HFFc6 (cell line): ENCODE data around the gene PTPRN. TPM values are rescaled to one million over a fixed set of nuclear protein-coding genes. Genes with fewer than 3 reads are reported as not detected.

Source experiments
- DNase-seq: peaks from one replicate; pipeline ENCODE4 v3.0.0-alpha.2; 2018
- H3K27ac Mint-ChIP-seq: 2 replicates; pipeline ENCODE4 v1.8.0; 2020; ENCODE audit warnings: mild to moderate bottlenecking, mixed read lengths
- H3K27me3 Mint-ChIP-seq: 2 replicates; pipeline ENCODE4 v1.8.0; 2021; ENCODE audit warnings: mild to moderate bottlenecking, moderate library complexity, mixed read lengths; ENCODE audit not compliant: insufficient read depth
- H3K36me3 Mint-ChIP-seq: 2 replicates; pipeline ENCODE4 v1.8.0; 2021; ENCODE audit warnings: low read depth, mixed read lengths
- H3K4me1 Mint-ChIP-seq: 2 replicates; pipeline ENCODE4 v1.8.0; 2020; ENCODE audit warnings: low read depth, mixed read lengths
- H3K4me3 Mint-ChIP-seq: 2 replicates; pipeline ENCODE4 v1.8.0; 2020; ENCODE audit warnings: mild to moderate bottlenecking, moderate library complexity, mixed read lengths
- H3K9me3 Mint-ChIP-seq: 2 replicates; pipeline ENCODE4 v1.8.0; 2020; ENCODE audit warnings: mild to moderate bottlenecking, mixed read lengths
- CTCF ChIP-seq: fragments of 200-600 bp; sonication (generic); IDR thresholded peaks from 2 replicates; pipeline ENCODE4 v1.5.0; 2021; ENCODE audit warnings: antibody characterized with exemption, mild to moderate bottlenecking
- total RNA-seq, 6 experiments: library from RNA; stranded (reverse); fragmentation: NEBNext Ultra II Directional; extraction: Animal tissue kit (Norgen Biotek cat#: 25700); gene quantifications; 2 replicates in 1 of 6; 3 replicates in 5 of 6; pipeline ENCODE4 v1.2.3, GENCODE V29; 2021

PTPRN gene
- total RNA-seq, 6 experiments from 2014 or later, result 5.2 to 18.3 (median 15.2) TPM

- Mint-ChIP-seq H3K27me3 (peaks cover 10% of the 10 kb centered on the region), H3K4me1 (peaks cover 54% of the 10 kb centered on the region), H3K9me3 (no peaks in the 10 kb centered on the region), H3K4me3 (peak within 1 kb of the TSS; percentile 91), H3K36me3 (peaks cover 15% of the 10 kb centered on the region; the same call in 1 of the 2 replicates), H3K27ac (peak within 1 kb of the TSS; percentile 83)
- peak; percentile 35 for DNase-seq
- no peak for TF ChIP-seq CTCF
Observed at GRCh38 chr2:219252900-219253752, 56.1 kb downstream of the PTPRN start, which contains the start of gene TUBA4B. TUBA4B (plus strand) TSS chr2:219253243; CDS start chr2:219253408, 165 bp downstream.

DNA sequence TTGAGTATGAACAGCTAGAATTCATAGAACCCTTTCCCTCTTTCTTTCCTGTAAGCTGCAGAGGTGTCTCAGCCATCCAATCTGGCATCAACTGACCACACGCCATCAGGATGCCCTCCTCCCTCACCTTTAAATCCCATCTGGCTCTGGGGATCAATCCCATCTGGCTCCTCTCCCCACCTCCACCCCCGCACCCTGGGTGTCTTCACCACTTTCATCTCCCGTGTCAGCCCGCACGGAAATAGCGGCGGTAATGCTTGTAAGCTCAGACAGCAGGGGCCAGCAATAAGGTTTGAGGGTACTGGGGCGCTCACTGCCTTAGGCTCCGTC lies 56.7 kb downstream of the PTPRN start:
- peaks cover 10% of the 10 kb centered on the region for H3K27me3 Mint-ChIP-seq
- H3K27ac Mint-ChIP-seq, result peak overlapping the region; percentile 83
- H3K36me3 Mint-ChIP-seq, result peaks cover 15% of the 10 kb centered on the region; the same call in 1 of the 2 replicates

DNA sequence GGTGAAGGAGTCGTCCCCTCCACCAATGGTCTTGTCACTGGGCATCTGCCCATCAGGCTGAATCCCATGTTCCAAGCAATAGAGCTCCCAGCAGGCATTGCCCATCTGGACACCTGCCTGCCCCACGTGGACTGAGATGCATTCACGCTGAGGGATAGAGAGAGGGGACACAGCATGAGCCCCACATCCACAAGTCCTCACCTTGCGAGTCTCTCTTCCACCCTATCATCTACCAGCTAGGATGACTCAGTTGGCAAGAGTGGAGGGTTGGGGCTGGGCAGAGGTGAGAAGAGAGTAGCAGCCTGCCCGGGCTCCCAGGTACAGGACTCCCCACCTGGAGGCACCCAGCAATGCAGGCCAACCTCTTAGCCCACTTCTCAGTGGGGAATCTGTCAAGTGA lies 57.1 kb downstream of the PTPRN start:
- H3K27me3 Mint-ChIP-seq, result peaks cover 10% of the 10 kb centered on the region
- H3K4me3 Mint-ChIP-seq, result peak overlapping the region; percentile 91
- no peaks in the 10 kb centered on the region for H3K9me3 Mint-ChIP-seq
- peaks cover 15% of the 10 kb centered on the region; the same call in 1 of the 2 replicates for H3K36me3 Mint-ChIP-seq
- TF ChIP-seq CTCF, result no peak
- DNase-seq, result no peak
- peaks cover 54% of the 10 kb centered on the region for H3K4me1 Mint-ChIP-seq
- peak overlapping the region; percentile 83 for H3K27ac Mint-ChIP-seq

More for the DNA sequence above, 56.7 kb downstream of the PTPRN start:
- no peak for DNase-seq
- peaks cover 54% of the 10 kb centered on the region for H3K4me1 Mint-ChIP-seq
- no peaks in the 10 kb centered on the region for H3K9me3 Mint-ChIP-seq
- no peak for TF ChIP-seq CTCF
- peak overlapping the region; percentile 91 for H3K4me3 Mint-ChIP-seq

DNA sequence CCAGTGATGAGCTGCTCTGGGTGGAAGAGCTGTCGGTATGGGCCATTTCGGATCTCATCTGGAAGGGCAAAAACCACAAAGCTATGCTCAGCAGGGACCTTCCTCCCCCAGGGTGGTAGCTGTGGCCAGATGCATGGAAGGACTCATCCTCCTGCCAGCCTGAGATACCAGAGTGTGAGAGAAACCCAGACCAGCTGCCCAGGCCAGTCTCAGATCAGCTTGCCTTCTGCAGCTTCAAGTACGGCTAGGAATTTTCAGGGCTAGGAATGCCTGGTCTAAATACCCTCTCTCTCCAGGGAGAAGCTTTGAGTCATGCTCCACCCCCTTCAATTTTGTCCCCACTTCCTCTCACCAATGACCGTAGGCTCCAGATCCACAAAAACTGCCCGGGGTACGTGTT lies 57.5 kb downstream of the PTPRN start:
- Mint-ChIP-seq H3K36me3 (peaks cover 15% of the 10 kb centered on the region; the same call in 1 of the 2 replicates), H3K27ac (peak overlapping the region; percentile 83), H3K4me1 (peaks cover 54% of the 10 kb centered on the region), H3K4me3 (peak overlapping the region; percentile 47), H3K9me3 (no peaks in the 10 kb centered on the region), H3K27me3 (peaks cover 9% of the 10 kb centered on the region)
- no peak for TF ChIP-seq CTCF
- no peak for DNase-seq

DNA sequence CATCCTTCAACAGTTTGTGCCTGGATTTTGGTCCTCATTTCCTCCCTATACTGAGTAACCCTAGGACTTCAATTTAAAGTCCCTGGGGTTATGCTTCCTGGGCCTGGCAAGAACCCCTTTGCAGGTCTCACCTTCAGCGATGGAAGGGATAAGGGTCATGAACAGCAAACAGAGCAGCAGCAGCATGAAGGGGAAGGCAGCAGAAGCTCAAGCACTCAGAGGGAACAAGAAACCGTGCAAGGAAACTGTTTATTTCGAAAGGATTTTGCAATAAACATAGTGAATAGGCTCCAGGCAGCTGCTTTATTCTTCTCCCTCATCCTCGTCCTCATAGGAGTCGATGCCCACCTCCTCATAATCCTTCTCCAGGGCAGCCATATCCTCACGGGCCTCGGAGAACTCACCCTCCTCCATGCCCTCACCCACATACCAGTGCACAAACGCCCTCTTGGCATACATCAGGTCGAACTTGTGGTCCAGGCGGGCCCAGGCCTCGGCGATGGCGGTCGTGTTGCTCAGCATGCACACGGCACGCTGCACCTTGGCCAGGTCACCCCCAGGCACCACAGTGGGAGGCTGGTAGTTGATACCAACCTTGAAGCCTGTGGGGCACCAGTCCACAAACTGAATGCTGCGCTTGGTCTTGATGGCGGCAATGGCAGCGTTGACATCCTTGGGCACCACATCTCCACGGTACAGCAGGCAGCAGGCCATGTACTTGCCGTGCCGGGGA lies 59.0 kb downstream of the PTPRN start:
- Mint-ChIP-seq H3K27me3 (peaks cover 6% of the 10 kb centered on the region), H3K27ac (peak overlapping the region; percentile 96), H3K36me3 (peaks cover 15% of the 10 kb centered on the region; the same call in 1 of the 2 replicates), H3K4me3 (peak overlapping the region; percentile 44), H3K9me3 (no peaks in the 10 kb centered on the region), H3K4me1 (peaks cover 58% of the 10 kb centered on the region)
- no peak for DNase-seq
- no peak for TF ChIP-seq CTCF
